Mesangial cell (primary cell): ENCODE data around the gene CP. TPM values are rescaled to one million over a fixed set of nuclear protein-coding genes. Genes with fewer than 3 reads are reported as not detected.

Source experiments
- total RNA-seq: library from RNA; depleted of rRNA; stranded (reverse); fragments of >200 nt; gene quantifications from 2 replicates; pipeline ENCODE4 v1.2.3, GENCODE V29; 2015

The CP gene
- total RNA-seq: not detected in 2 replicates

GRCh38 chr3:149221783-149222517 lies at the start of gene CP:
CP (minus strand) TSS chr3:149221829; CDS start chr3:149221792, 37 bp downstream.

GRCh38 chr3:149129326-149130205 lies 92.1 kb downstream of the CP start, which contains the start of gene HPS3:
HPS3 (plus strand) TSS chr3:149129638; CDS start chr3:149129724, 86 bp downstream.

Other genes starting within 250 kb of the CP start
- 16.8 and 28.0 TPM in 2 replicates for gene GYG1, start 230.3 kb downstream of the CP start, total RNA-seq
- gene HLTF, start 135.3 kb downstream of the CP start, total RNA-seq: 14.6 and 20.9 TPM in 2 replicates
- gene HPS3, start 92.2 kb downstream of the CP start, total RNA-seq: 17.1 and 19.4 TPM in 2 replicates
- 0.51 TPM in 1 of 2 replicates, not detected in the other for gene TM4SF18, start 111.8 kb upstream of the CP start, total RNA-seq
- gene TM4SF1, start 155.8 kb upstream of the CP start, total RNA-seq: 113 and 140 TPM in 2 replicates